WTC11 (cell line): ENCODE data around the gene NEXMIF.

ENCODE experiments used
- SMAD3 ChIP-seq: sonication (generic); formaldehyde crosslinking; IDR thresholded peaks from 2 replicates; pipeline ENCODE4 v1.8.0; 2022; ENCODE audit warnings: missing genetic modification reagents, mild to moderate bottlenecking, borderline replicate concordance
- TP53 ChIP-seq: sonication (generic); formaldehyde crosslinking; IDR thresholded peaks from 2 replicates; pipeline ENCODE4 v1.8.1; 2023; ENCODE audit warnings: mild to moderate bottlenecking, missing genetic modification reagents
- TF ChIP-seq, protein P1 (sequence below): fragments of 200-600 bp; IDR thresholded peaks from 2 replicates; pipeline ENCODE4 v1.8.0; 2022; ENCODE audit warnings: antibody characterized with exemption
- TF ChIP-seq, protein P2 (sequence below): fragments of 250-450 bp; sonication (Bioruptor Pico); IDR thresholded peaks from 2 replicates; pipeline ENCODE4 v1.8.0; 2021; ENCODE audit warnings: mild to moderate bottlenecking
- TF ChIP-seq, protein P3 (sequence below): sonication (generic); formaldehyde crosslinking; IDR thresholded peaks from 2 replicates; pipeline ENCODE4 v1.8.1; 2023; ENCODE audit warnings: mild to moderate bottlenecking, missing genetic modification reagents
- TF ChIP-seq, protein P4 (sequence below): sonication (generic); formaldehyde crosslinking; IDR thresholded peaks from 2 replicates; pipeline ENCODE4 v1.8.1; 2023; ENCODE audit warnings: mild to moderate bottlenecking, missing genetic modification reagents, moderate library complexity
- TF ChIP-seq, protein P5 (sequence below): sonication (generic); formaldehyde crosslinking; IDR thresholded peaks from 2 replicates; pipeline ENCODE4 v1.8.0; 2023; ENCODE audit warnings: missing genetic modification reagents

DNA sequence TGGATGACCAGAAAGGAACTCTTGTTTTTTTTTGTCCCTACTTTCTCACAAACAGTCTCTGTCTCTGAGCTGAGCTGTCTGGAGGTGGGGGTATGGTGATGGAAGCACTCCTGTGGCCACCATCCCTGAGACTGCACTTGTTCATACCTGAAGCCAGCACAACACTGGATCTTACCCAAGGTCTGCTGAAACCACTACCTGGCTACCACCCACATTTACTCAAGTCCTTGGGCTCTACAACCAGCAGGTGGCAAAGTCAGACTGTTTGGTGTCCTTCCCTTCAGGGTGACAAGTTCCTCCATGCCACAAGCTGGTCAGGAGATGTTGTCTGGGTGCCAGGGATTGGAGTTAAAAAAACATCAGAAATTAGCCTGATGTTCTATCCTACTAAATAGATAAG lies 89.7 kb downstream of the NEXMIF start:
- no peak for TF ChIP-seq TP53 (CRISPR knock-in tag)
- TF ChIP-seq, protein P1, sequence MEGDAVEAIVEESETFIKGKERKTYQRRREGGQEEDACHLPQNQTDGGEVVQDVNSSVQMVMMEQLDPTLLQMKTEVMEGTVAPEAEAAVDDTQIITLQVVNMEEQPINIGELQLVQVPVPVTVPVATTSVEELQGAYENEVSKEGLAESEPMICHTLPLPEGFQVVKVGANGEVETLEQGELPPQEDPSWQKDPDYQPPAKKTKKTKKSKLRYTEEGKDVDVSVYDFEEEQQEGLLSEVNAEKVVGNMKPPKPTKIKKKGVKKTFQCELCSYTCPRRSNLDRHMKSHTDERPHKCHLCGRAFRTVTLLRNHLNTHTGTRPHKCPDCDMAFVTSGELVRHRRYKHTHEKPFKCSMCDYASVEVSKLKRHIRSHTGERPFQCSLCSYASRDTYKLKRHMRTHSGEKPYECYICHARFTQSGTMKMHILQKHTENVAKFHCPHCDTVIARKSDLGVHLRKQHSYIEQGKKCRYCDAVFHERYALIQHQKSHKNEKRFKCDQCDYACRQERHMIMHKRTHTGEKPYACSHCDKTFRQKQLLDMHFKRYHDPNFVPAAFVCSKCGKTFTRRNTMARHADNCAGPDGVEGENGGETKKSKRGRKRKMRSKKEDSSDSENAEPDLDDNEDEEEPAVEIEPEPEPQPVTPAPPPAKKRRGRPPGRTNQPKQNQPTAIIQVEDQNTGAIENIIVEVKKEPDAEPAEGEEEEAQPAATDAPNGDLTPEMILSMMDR: no peak
- TF ChIP-seq, protein P2, sequence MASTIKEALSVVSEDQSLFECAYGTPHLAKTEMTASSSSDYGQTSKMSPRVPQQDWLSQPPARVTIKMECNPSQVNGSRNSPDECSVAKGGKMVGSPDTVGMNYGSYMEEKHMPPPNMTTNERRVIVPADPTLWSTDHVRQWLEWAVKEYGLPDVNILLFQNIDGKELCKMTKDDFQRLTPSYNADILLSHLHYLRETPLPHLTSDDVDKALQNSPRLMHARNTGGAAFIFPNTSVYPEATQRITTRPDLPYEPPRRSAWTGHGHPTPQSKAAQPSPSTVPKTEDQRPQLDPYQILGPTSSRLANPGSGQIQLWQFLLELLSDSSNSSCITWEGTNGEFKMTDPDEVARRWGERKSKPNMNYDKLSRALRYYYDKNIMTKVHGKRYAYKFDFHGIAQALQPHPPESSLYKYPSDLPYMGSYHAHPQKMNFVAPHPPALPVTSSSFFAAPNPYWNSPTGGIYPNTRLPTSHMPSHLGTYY (CRISPR knock-in tag): no peak
- TF ChIP-seq, protein P3, sequence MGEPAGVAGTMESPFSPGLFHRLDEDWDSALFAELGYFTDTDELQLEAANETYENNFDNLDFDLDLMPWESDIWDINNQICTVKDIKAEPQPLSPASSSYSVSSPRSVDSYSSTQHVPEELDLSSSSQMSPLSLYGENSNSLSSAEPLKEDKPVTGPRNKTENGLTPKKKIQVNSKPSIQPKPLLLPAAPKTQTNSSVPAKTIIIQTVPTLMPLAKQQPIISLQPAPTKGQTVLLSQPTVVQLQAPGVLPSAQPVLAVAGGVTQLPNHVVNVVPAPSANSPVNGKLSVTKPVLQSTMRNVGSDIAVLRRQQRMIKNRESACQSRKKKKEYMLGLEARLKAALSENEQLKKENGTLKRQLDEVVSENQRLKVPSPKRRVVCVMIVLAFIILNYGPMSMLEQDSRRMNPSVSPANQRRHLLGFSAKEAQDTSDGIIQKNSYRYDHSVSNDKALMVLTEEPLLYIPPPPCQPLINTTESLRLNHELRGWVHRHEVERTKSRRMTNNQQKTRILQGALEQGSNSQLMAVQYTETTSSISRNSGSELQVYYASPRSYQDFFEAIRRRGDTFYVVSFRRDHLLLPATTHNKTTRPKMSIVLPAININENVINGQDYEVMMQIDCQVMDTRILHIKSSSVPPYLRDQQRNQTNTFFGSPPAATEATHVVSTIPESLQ (CRISPR knock-in tag): no peak
- TF ChIP-seq, protein P4, sequence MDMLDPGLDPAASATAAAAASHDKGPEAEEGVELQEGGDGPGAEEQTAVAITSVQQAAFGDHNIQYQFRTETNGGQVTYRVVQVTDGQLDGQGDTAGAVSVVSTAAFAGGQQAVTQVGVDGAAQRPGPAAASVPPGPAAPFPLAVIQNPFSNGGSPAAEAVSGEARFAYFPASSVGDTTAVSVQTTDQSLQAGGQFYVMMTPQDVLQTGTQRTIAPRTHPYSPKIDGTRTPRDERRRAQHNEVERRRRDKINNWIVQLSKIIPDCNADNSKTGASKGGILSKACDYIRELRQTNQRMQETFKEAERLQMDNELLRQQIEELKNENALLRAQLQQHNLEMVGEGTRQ: no peak
- TF ChIP-seq, protein P5, sequence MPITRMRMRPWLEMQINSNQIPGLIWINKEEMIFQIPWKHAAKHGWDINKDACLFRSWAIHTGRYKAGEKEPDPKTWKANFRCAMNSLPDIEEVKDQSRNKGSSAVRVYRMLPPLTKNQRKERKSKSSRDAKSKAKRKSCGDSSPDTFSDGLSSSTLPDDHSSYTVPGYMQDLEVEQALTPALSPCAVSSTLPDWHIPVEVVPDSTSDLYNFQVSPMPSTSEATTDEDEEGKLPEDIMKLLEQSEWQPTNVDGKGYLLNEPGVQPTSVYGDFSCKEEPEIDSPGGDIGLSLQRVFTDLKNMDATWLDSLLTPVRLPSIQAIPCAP (CRISPR knock-in tag): no peak
- no peak for TF ChIP-seq SMAD3 (CRISPR knock-in tag)
